ENCODE measurements around the gene HBS1L. TPM values are rescaled to one million over a fixed set of nuclear protein-coding genes. Genes with fewer than 3 reads are reported as not detected.
A peak's percentile ranks its signal among the peaks of the same experiment; 100 is the strongest.

The HBS1L gene
- total and polyA plus RNA-seq, 9 of the 15 experiments (the other 6 are each of a cell fraction or from before 2014, with no cell fraction given) = 101 to 199 (median 145) TPM

DNA sequence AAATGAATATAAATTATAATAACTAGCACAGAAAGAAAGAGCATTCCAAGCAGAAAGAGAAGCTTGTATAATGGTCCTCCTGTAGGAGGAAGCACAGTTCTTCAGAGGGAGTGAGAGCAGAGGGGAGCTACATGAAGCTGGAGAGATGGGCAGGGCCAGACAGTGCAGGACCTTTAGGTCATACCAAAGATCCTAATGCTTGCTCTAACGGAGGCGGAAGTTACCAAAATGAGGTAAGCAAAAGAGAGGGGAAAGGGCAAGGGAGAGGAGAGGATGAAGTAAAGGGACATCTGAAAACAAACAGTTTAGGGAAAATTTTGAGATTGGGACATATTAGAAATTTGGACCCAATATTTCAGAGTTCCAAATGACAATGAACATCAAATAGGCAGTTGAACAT lies 50.2 kb downstream of the HBS1L start:
- ChIA-PET CTCF (ENCODE audit: low intra/inter-chr PET ratio) (no interaction called here), POLR2A (interaction anchor here (0.6 to 1.4 kb wide), 3 partner anchors 10 to 184 kb away, joined by 3 to 5 read pairs (median 5); no protein-coding TSS in a partner anchor)
- no TSS peak for BruUV-seq (replicated peaks)
- peak; percentile 63 for ATAC-seq
- Histone ChIP-seq H3K4me1 (replicated peaks in 1 of 2; ENCODE audit: control insufficient read depth in 2 of 2, insufficient read depth in 2 of 2, low read length in 2 of 2) (peaks cover 8 to 18% of the 10 kb centered on the region in 2 experiments; a peak in 3 of 5 replicates), H3K36me3 (ENCODE audit: control insufficient read depth, insufficient read depth, low read length) (peaks cover 39% of the 10 kb centered on the region), H4K20me1 (replicated peaks; ENCODE audit: control insufficient read depth, insufficient read depth, low read length) (no peaks in the 10 kb centered on the region), H3K27me3 (ENCODE audit: control insufficient read depth in 2 of 2, insufficient read depth in 2 of 2, low read length in 2 of 2) (no peaks in the 10 kb centered on the region), H3K9ac (ENCODE audit: insufficient read depth in 1 of 2, low read depth in 2 of 2, low read length in 2 of 2) (no peak overlapping the region), H3K27ac (ENCODE audit: extremely low read depth, low read depth, low read length) (no peak overlapping the region), H3K79me2 (ENCODE audit: control insufficient read depth, insufficient read depth, low read length) (peaks cover 35% of the 10 kb centered on the region), H3K4me2 (ENCODE audit: insufficient read depth, low read length) (no peak overlapping the region), H2AFZ (ENCODE audit: low read depth, low read length) (no peak overlapping the region), H3K9me1 (ENCODE audit: control insufficient read depth, insufficient read depth, low read length) (no peaks in the 10 kb centered on the region), H3K9me3 (replicated peaks; ENCODE audit: control insufficient read depth, insufficient read depth, low read depth, low read length) (no peaks in the 10 kb centered on the region), H3K4me3 (no peak overlapping the region)
- FAIRE-seq = no peak
- 59% methylated on average over 2 of the region's 2 CpGs for WGBS (ENCODE audit: insufficient coverage, low coverage, missing lambda C conversion rate)
- in situ Hi-C loops (cut with MboI) = no loop called here
- intact Hi-C loops (cut with micrococcal nuclease) = loop anchor here (10.0 kb wide), 1 partner anchor 80 kb away; no protein-coding TSS in a partner anchor
- no peak for TF ChIP-seq ZNF41 (CRISPR knock-in tag; conservative IDR thresholded peaks at IDR 0.05)
- peak in 1 of 3 experiments; percentile 16; a peak in 1 of 6 replicates for TF ChIP-seq CTCF (IDR thresholded peaks at IDR 0.05 in 2 of 3, conservative IDR thresholded peaks at IDR 0.05 in 1 of 3; ENCODE audit: insufficient read depth in 2 of 3, low read depth in 1 of 3, low read length in 3 of 3)
- TF ChIP-seq, protein P1, sequence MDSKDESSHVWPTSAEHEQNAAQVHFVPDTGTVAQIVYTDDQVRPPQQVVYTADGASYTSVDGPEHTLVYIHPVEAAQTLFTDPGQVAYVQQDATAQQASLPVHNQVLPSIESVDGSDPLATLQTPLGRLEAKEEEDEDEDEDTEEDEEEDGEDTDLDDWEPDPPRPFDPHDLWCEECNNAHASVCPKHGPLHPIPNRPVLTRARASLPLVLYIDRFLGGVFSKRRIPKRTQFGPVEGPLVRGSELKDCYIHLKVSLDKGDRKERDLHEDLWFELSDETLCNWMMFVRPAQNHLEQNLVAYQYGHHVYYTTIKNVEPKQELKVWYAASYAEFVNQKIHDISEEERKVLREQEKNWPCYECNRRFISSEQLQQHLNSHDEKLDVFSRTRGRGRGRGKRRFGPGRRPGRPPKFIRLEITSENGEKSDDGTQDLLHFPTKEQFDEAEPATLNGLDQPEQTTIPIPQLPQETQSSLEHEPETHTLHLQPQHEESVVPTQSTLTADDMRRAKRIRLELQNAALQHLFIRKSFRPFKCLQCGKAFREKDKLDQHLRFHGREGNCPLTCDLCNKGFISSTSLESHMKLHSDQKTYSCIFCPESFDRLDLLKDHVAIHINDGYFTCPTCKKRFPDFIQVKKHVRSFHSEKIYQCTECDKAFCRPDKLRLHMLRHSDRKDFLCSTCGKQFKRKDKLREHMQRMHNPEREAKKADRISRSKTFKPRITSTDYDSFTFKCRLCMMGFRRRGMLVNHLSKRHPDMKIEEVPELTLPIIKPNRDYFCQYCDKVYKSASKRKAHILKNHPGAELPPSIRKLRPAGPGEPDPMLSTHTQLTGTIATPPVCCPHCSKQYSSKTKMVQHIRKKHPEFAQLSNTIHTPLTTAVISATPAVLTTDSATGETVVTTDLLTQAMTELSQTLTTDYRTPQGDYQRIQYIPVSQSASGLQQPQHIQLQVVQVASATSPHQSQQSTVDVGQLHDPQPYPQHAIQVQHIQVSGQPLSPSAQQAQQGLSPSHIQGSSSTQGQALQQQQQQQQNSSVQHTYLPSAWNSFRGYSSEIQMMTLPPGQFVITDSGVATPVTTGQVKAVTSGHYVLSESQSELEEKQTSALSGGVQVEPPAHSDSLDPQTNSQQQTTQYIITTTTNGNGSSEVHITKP (IDR thresholded peaks at IDR 0.05; ENCODE audit: partially characterized antibody) = peak; percentile 65
- no peak for TF ChIP-seq RNF2 (IDR thresholded peaks at IDR 0.05)
- TF ChIP-seq RAD21 (CRISPR knock-in tag; conservative IDR thresholded peaks at IDR 0.05 in 1 of 2, IDR thresholded peaks at IDR 0.05 in 1 of 2) = peak in 1 of 2 experiments; percentile 28; a peak in 1 of 4 replicates
- no peak for TF ChIP-seq CREB3 (tag; conservative IDR thresholded peaks at IDR 0.05; ENCODE audit: low read depth)
- DNase-seq (ENCODE audit: extremely low read depth in 1 of 4, low spot score in 3 of 4) = peak in 1 of 4 experiments; percentile 34
